ENCODE results near the gene MRPL22.
"Not testable (repeated sequence)": the region's sequence is repeated elsewhere in the genome, so short reads cannot be mapped to it uniquely, and the experiment has no call there.

Gene MRPL22

DNA sequence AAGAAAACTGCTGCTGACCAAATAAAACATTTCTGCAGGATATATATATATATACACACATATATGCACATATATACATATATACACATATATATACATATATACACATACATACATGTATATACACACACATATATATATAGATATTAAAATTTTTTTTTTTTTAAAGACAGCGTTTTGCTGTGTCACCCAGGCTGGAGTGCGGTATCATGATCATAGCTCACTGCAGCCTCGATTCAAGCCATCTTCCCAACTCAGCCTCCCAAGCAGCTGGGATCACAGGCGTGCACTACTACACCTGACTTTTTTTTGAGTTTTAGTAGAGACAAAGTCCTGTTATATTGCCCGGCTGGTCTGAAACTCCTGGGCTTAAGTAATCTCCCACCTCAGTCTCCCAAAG lies 2.7 kb downstream of the MRPL22 start:
- no peak for DNase-seq (ENCODE audit: low spot score)

DNA sequence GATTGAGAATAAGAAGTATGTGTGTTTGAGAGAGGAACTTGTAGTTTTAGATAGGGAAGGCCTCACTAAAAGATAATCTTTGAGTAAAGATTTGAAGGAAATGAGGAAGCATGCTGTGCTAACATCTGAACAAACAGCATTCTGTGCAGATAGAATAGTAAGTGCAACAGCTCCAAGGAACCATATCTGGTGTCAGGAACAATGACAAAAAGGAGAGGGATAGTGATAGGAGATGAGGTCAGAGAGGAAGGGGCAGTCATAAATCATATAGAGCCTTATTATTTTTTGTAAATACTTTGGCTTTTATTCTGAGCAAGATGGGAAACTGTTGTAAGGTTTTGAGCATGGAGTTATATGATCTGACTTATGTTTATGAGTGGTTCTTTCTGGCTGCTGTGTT lies 3.8 kb downstream of the MRPL22 start:
- no peak for DNase-seq (ENCODE audit: low spot score)

DNA sequence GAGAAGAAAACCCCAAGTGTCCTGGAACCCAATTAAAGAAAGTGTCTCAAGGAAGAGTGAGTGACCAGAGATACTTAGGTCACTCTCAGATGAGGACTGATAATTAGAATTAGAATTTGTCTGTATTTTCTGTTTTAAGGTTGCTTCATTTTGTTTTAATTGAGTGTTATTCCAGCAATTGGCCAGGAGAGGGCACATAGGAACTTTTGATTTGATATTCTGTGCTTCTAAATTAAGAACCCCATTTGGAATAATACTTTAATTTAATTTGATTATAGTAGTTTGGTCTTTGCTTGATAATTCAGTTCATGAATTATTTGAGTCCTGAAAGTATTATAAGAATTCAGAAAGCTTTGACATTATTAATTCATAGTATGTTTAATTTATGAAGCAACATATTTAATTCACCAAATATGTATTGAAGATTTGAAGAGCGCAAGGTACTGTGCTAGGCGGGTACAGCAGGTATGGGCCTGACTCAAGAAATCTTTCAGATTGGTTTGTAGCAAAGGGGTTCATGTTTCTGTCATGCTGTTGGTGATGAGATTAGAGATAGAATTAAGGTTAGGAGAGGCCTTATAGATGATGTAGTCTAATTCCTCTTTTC lies 4.9 kb downstream of the MRPL22 start:
- peak; percentile 33 for DNase-seq (ENCODE audit: low spot score)

DNA sequence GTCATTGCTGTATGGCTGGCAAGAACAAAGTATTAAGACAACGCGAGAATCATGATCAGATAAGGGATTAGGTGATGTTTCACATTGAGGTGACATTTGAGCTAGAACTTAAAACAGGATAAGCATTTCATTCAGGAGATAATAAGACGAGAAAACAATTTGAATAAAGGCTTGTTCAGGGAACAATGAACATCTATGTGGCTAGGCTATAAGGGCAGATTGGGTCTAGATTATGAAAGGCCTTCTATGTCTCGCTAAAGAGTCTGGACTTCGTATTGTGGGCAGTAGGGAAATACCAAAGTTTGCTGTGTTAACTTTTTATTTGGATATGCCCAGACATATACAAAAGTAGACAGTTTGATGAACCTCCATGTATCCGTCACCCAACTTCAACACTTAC lies 6.9 kb downstream of the MRPL22 start:
- DNase-seq (ENCODE audit: low spot score) = no peak

DNA sequence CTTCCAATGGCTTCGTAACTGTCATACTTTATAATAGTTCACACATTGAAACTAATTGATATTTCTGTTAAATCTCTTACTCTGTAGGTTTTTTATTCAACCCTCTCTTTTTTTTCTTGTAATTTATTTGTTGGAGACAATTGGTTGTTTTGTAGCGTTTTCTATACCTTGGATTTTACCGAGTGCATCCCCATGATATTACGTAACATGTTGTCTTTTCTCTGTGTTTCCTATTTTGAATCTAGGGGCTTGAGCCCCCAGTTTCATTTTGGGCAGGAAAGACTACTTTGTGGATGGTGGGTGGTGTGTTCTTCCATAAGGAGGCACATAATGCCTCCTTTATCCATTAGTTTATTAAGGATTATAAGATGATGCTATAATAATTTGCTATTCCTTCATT lies 7.4 kb downstream of the MRPL22 start:
- DNase-seq (ENCODE audit: low spot score) = no peak

DNA sequence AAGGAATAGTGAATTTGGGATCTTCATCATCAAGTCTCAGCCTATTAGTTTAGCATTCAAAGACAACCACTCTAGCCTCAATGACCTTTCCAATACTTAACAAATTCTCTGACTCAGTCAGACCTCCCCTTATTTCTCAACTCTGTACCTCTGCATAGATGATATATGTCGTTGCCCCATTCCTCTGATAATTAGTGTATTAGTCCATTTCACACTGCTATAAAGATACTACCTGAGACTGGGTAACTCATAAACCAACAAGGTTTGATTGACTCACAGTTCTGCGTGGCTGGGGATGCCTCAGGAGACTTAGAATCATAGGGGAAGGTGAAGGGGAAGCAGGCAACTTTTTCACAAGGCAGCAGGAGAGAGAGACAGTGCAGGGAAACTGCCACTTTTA lies 8.9 kb downstream of the MRPL22 start:
- no peak for DNase-seq (ENCODE audit: low spot score)

DNA sequence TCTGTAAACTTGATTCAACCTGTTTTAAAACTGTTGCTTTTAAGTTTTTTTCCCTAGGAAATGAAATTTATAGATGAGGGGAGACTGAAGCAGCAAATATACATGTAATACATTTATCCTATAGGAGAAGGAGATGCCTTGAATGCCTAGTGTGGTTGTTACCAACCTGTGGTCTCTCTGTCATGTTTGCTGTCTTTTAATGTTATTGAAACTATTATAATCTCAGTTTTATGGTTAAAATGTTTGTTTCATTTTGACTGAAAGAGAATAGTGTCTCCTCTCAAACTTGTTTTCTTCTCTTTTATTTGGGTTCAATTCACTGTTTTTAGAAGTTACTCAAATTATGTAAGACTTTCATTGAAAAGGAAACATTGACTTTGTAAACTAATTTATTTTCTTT lies 15.8 kb downstream of the MRPL22 start:
- DNase-seq (ENCODE audit: low spot score) = no peak

DNA sequence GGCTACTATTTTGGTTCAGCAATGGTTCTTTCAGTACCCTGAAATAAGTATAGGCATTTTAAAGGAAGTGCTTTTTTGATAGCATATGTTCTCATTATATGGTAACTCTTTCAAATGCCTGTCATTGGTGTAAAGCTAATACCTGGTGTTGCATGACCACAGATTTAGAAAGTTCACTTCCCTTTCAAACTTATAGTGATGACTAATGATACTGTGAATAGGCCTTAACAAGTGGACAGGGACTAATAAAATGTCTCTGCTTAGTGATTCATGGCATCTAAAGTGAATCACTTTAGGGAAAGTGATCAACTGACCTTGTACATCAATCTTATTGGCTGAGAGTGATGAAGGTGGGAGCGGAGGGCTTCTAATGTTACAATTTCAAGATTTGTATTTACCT lies 21.6 kb downstream of the MRPL22 start:
- DNase-seq (ENCODE audit: low spot score) = peak; percentile 8

DNA sequence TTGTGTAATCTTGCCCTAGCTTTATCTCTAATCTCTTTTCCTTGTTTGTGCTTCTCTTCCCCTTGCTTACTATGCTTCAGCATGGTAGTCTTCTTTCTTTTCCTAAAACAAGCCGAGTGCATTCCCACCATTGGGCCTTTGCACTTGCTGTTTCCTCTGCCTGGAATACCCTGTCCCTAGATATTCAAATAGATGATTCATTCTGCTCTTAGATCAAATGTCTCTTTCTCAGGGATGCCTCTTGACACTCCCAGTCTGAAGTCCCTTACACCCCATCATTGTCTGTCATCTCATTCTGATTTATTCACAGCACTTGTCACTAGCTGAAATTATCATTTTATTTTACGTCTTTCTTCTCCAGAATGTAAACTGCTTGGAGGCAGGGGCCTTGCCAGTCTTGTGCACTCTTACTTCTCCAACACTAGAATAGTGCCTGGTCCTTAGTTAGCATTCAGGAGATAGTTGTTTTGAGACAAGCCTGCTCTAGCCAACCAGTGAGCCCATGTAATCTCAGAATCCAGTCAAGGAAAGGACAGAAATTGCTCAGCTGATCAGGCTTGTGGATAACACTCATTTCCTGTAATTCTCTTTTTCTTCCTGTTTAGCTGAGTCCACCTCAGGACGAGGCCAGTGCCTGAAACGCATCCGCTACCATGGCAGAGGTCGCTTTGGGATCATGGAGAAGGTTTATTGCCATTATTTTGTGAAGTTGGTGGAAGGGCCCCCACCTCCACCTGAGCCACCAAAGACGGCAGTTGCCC lies 25.4 kb downstream of the MRPL22 start:
- no peak for DNase-seq (ENCODE audit: low spot score)

DNA sequence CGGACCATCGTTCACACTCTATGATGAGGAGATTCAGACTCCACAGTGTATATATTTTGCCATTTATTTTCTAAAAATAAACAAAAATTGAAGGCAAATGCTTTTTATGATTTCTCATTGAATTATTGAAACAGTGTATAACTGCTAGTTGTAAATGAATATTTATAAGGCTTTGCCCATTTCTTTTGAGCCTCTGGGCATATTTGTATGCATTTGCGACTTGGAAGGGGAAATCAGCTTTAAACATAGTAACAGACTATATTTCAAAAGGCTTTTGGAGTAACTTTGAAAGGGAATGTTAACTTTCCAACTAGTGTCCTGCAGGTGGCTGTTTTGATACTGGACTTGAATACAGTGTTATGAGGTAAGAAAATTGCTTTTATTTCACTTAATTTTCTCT lies 26.0 kb downstream of the MRPL22 start:
- no peak for DNase-seq (ENCODE audit: low spot score)

DNA sequence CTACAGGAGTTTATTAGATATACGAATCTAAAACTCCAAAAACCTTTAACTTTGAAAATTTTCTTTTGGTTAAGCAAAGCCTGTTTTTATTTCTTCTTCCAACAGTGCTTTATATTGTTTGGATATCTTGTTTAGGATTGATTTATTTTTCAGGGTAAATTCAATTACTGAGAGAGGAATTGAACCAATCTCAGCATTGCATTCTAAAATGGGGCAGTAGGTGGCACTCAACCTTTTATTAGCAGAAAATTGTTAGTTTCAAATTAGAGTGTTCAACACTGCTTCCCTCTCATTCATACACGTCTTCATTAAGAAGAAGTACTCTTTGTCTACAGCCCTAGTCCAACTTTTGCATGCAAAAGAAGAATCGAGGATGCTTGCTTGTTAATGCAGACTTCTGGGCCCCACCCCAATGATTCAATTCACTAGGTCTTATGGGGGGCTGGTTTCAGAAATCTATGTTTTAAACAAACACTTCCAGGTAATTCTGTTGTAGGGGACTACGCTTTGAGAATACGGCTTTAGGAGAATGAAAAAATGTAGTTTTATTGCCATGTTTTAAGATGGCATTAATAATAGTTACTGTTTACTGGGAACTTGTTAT lies 26.6 kb downstream of the MRPL22 start:
- peak; percentile 12 for DNase-seq (ENCODE audit: low spot score)

DNA sequence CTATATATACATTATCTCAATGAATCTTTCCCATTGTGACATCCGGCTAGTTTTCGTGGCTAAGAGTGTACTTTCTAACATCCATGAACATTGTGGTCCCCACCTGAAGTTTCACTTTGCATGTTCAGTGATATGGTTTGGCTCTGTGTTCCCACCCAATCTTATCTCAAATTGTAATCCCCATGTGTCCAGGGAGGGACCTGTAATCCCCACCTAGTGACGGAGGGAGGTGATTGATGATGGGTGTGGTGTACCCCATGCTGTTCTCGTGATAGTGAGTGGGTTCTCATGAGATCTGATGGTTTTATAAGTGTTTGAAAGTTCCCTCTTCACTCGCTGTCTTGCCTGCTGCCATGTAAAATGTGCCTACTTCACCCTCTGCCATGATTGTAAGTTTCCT lies 28.1 kb downstream of the MRPL22 start:
- DNase-seq (ENCODE audit: low spot score) = no peak

DNA sequence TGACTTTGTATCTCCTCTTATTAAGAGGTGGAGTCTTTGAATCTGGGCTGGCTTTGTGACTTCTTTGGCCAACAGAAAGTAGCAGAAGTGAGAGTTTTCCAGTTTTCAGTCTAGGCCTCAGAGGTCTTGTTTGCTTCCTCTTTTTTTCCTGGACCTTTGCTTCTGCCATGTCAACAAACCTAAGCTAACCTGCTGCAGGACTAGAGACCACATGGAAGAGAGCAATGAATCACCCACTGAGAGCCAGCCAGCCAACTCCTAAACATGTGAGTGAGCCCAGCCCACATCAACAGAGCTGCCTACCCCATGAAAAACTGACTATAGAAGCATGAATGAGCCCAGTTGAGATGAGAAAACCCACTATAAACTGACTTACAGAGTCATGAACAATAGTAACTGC lies 29.9 kb downstream of the MRPL22 start:
- no peak for DNase-seq (ENCODE audit: low spot score)

DNA sequence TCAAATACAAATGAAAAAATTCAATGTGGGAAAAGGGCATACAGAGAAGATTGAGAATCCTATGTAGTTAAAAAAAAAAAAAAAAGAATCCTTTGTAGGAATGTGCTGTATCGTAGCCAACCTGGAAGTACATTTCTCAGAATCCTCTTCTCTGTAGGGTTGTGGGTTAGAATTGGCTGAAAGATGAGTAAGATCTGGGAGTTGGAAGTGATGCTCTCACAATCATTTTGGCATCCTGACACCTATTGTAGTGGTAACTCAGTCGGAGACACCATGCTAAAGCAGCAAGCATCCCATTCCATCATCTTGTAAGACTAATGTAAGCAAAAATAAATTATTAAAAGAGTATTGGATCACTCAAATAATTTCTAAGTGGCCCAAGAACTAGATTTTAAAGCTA lies 30.6 kb downstream of the MRPL22 start:
- DNase-seq (ENCODE audit: low spot score) = no peak

DNA sequence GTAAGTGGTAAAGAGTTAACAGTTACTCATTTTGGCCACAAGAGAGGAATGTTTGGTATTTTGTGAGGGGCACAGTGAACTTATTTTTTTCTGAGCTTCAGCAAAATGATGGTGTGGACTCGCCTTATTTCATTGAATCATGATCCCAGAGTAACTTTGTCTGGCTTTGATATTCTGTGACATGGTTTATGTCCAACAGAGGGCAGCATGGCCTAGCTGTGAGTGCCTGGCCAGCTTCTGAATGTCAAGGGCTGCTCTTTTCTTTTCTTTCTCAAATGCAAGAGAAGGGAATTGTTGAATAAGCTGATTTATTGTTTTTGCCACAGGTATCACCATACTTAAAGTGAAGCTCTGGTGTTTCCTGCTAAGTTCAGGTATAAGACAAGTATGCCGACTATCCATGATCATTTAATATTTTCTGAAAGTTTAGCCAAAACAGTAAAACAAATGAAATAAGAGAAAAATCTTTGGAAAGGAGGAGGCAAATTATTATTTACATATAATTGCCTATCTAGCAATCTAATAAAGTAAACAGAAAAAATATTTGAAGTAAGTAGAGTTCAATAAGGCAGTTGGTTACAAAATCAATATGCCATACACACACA lies 31.7 kb downstream of the MRPL22 start:
- DNase-seq (ENCODE audit: low spot score) = no peak

DNA sequence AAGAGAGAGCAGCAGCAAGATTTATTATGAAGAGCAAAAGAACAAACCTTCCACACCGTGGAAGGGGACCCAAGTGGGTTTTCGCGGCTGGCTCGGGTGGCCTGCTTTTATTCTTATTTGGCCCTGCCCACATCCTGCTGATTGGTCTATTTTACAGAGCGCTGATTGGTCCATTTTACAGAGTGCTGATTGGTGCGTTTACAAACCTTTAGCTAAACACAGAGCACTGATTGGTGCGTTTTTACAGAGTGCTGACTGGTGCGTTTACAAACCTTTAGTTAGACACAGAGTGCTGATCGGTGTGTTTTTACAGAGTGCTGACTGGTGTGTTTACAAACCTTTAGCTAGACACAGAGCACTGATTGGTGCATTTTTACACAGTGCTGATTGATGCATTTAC lies 35.2 kb downstream of the MRPL22 start:
- not testable (repeated sequence) for DNase-seq (ENCODE audit: low spot score)

DNA sequence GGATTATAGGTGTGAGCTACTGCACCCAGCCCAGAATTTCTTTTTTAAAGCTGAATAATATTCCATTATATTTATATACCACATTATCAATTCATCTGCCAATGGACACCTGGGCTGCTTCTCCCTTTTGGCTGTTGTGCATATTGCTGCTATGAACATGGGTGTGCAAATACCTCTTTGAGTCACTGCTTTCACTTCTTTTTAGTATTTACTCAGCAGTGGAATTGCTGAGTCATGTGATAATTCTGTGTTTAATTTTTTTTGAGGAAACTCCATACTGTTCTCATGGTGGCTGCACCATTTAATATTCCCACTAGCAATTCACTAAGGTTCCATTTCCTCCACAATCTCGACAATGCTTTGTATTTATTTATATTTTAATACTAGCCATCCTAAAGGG lies 36.5 kb downstream of the MRPL22 start:
- no peak for DNase-seq (ENCODE audit: low spot score)

DNA sequence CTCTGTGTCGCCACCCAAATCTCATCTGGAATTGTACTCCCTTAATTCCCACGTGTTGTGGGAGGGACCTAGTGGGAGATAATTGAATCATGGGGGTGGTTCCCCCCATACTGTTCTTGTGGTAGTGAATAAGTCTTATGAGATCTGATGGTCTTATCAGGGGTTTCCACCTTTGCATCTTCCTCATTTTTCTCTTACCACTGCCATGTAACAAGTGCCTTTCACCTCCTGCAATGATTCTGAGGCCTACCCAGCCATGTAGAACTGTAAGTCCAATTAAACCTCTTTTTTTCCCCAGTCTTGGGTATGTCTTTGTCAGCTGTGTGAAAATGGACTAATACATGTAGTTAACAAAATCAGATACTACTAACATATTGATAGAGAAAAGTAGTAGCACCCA lies 37.4 kb downstream of the MRPL22 start:
- DNase-seq (ENCODE audit: low spot score) = not testable (repeated sequence)

DNA sequence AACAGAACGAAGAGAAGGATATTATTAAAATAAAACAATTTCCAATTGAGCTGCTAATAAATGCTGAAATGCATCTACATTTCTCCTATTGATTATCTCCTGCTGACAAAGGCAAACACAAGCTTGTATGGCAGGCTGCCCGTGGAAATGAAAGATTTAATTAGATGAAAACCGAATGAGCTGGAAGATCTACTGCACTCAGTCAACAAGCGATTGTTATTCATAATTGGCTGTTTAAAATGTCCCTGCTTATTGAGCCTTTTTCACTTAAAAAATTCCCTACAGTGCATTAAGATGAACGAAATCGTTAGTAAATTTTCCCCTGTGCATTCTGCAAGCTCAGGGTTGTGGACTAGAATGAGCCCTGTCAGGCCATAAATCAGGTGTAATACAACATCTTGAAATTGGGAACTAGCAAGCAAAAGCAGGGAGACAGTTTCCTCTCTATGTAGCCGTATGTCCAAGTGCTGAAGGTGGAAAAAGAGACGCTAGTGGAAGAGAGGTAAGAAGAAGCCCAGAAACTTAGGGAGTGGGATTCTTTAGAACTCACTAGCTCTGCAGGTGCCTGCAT lies 44.2 kb downstream of the MRPL22 start:
- no peak for DNase-seq (ENCODE audit: low spot score)

DNA sequence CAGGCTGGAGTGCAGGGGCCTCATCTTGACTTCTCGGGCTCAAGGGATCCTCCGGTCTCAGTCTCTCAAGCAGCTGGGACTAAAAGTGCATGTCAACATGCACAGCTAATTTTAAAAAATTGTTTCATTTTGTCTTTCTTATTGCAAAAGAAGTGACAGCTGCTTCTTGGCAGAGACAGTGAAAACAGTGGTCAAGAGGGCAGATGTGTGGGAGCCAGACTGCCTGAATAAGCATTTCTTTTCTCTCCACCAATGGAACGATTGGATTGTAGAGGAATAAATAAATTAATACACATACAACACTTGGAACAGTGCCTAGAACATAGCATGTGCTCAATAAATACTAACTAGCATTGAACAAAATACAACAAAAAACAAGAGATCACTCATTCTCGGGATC lies 45.3 kb downstream of the MRPL22 start:
- DNase-seq (ENCODE audit: low spot score) = no peak

DNA sequence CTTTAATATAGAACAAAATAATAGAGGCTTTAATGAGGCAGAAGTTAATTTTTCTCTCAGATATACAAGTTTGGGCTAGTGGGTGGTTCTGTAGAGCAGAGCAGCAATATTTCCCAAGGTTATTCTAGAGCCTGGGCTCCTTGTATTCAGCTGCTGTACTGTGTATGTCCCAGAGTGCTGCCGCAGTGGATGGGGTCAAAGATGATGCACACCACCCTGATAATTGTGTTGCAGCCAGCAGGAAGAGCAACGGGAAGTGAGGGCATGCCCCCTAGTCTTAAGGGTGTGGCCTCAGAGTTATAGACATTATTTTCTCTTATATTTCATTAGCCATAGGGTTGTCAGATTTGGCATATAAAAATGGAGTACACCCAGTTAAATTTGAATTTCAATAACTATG lies 48.8 kb downstream of the MRPL22 start:
- DNase-seq (ENCODE audit: low spot score) = no peak

DNA sequence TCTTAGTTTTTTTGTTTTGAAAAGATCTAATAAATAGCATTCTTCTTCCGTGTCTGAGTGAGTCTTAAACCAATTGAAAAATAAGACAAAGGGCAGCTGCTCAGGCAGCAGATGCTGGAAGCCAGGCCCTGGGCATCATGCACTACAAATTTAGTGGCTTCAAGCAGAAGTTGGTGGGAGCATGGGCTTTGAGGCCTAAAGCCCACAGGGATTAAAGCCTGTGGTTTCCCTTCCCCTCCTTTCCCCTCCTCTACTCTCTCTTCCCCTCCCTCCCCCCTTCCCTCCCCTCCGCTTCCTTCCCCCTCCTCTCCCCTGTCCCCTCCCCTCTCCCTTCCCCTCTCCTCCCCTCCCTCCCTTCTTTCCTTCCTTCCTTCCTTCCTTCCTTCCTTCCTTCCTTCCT lies 52.6 kb downstream of the MRPL22 start:
- DNase-seq (ENCODE audit: low spot score) = no peak

DNA sequence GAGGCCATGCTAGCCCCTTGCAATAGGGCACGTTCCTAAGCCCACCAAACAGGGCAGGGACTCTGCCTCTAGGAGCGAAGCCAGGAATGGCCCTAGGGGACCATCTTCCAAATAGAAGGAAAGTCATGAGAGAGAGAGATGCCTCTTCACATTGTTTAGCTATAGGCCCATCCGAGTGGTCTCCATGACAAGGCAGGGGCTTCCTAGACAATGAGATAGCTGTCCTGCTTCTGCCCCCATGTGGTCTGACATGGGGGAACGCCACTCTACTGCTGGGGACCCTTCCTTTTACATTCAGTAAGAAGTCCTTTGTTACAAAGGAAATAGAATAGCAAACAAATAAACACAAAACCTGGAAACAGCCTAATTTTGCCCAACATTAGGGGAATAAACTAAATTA lies 54.8 kb downstream of the MRPL22 start:
- DNase-seq (ENCODE audit: low spot score) = no peak
